Left colon (tissue), 2 donors: Measurements from ENCODE around the gene ATP11A. TPM values are rescaled to one million over a fixed set of nuclear protein-coding genes. Genes with fewer than 3 reads are reported as not detected.

Experiments
- ATAC-seq: fragments of 200-7000 bp; cut with Tn5 transposase; one replicate; pipeline ENCODE4 v1.9.1; 2020; ENCODE audit warnings: mild to moderate bottlenecking, moderate library complexity
- DNase-seq, 2 donors: peaks; one replicate each; pipeline ENCODE4 v3.0.0-alpha.2; 2020
- intact Hi-C, 2 donors: fragments of 100-400 bp; cut with DNase I in 1 of 2; cut with micrococcal nuclease in 1 of 2; formaldehyde crosslinking; loops; one replicate each; pipeline versions ENCODE4 v1.11.2 to v1.14.0; 2022; cut with DNase I, micrococcal nuclease
- total RNA-seq, 2 donors: library from RNA; stranded (reverse); fragmentation: NEBNext Ultra II Directional; extraction: Animal tissue kit (Norgen Biotek cat#: 25700); gene quantifications; one replicate each; pipeline ENCODE4 v1.2.1, GENCODE V29; 2021
- donor health status: DM: no; HTN: no; CAD: no.
- donor health status: DM: yes; HTN: yes; CAD: no.

Gene ATP11A
- total RNA-seq, 2 donors from 2014 or later: 12.4 to 22.7 TPM

DNA sequence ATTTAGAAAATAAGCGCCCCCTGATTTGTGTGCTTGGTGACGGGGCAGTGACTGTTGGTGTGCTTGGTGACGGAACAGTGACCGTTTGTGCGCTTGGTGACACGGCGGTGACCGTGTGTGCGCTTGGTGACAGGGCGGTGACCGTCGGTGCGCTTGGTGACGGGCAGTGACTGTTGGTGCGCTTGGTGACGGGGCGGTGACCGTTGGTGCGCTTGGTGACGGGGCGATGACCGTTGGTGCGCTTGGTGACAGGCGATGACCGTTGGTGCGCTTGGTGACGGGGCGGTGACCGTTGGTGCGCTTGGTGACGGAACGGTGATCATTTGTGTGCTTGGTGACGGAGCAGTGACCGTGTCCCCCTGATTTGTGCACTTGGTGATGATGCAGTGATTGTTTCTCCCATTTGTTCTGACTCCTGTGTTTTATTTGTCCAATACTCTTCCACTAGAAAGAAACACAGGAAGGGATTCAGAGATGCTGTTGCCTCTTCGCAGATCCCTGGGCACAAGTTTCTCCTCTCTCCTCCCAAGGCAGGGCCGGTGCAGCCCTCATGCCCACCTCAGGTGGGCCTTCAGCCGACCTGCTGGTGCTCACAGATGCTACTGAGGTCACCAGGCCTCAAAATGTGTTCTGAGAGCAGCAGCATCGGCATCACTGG is 128.3 kb downstream of the ATP11A start:
- ATAC-seq (no peak), DNase-seq (no peak)
- intact Hi-C loops: no loop called here

- DNase-seq: no peak
- intact Hi-C loops: no loop called here
- ATAC-seq: no peak
Observed at GRCh38 chr13:112818698-112819045, 128.8 kb downstream of the ATP11A start.

DNA sequence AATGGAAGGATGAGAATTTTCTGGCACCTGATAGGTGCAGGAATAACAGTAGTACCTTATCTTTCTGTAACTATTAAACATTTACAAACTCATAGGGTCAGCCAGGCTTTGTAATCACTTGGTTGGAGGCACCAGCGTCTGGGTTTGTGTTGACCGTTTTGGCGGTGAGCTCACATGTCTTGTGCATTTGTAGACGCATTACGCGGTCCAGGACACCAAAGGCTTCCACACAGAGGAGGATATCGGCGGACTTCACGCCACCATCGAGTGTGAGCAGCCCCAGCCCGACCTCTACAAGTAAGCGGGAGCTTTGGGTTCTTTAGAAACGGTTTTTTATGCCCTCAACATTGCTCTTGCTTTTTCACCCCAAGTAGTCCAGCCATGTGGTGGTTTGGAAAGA is 129.3 kb downstream of the ATP11A start:
- ATAC-seq: no peak
- DNase-seq: no peak
- intact Hi-C loops: no loop called here

DNA sequence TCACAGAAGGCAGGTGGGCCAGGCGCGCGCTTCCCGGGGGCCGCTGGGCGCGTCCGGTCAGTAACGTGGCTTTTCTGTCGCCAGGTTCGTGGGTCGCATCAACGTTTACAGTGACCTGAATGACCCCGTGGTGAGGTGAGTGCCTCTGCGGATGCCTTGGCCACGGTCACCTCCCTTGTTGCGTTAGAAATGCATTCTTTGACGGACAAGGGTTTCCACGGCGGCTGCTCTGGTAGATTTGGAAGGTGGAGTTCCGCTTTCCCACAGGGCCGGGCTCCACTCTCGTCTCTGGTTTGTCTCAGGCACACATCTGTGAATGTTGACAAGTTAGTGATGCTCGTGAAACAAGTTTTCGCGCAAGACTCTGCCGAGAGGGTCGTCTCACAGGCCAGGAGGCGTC is 130.0 kb downstream of the ATP11A start:
- DNase-seq (no peak), ATAC-seq (no peak)
- intact Hi-C loops: no loop called here

DNA sequence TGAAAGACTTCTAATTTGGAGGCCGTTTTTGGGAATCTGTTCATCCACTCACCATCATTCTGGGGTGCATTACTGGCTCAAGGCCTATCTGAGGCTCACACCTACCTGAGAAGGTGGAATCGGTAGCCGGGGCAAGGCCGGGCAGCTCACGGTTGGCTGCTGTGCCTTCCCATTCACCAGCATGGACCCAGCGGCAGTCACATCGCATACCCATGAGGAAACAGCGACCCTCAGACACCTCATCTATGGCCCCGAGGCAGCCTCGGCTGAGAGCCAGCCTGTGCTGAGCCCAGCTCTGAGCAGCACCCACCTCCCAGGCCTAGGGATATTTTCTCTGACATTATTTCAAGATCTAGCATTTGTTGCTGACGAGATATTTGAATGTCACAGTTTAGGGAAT is 130.5 kb downstream of the ATP11A start:
- ATAC-seq (no peak), DNase-seq (no peak)
- intact Hi-C loops: no loop called here

- intact Hi-C loops: no loop called here
- DNase-seq: no peak
- ATAC-seq: no peak
Observed at GRCh38 chr13:112821340-112822055, 131.7 kb downstream of the ATP11A start.

DNA sequence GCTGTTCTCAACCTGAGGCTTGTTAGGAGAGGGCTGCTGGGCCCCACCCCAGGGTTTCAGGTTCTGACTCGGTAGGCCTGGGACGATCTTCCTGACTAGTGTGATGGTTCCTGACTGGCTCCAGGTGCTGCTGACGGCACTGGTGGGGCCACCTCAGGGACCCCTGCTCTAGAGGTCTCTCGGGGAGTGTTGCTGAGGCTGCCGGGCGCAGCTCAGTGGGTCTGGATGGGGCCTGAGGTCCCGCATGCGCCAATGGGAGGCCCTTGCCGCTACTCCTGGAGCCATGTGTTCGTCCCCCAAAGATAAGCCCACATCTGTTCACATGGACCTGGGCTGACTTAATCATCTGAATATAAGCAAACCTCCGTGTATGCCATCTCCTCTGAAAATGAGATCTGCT is 133.0 kb downstream of the ATP11A start:
- DNase-seq (no peak), ATAC-seq (no peak)

GRCh38 chr13:112824429-112824828 is 134.6 kb downstream of the ATP11A start:
- no peak for DNase-seq
- ATAC-seq: no peak
- intact Hi-C loops: no loop called here

More for the DNA sequence above, 133.0 kb downstream of the ATP11A start:
- intact Hi-C loops: no loop called here

DNA sequence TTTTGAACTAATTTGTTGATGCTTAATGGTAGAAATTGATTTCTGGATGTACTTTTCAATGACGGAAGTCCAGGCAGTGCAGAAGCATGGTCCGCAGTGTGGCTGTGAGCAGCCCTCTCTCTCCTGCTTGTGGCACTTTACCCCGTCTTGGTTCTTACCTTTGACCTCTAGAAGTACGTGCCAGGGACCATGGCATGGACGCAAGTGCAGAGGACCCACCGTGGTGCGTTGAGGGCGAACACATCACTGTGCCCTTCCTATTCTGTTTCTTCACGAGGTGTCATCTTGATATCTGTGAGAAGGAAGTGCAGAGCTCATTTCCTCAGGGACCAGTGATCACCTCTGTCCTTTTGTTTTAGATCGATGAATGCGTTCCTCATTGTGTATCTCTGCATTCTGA is 135.2 kb downstream of the ATP11A start:
- intact Hi-C loops: no loop called here
- ATAC-seq (no peak), DNase-seq (no peak)

GRCh38 chr13:112825875-112826274 is 136.0 kb downstream of the ATP11A start:
- DNase-seq: no peak
- no peak for ATAC-seq
- intact Hi-C loops: no loop called here

GRCh38 chr13:112826565-112826964 is 136.7 kb downstream of the ATP11A start:
- intact Hi-C loops: no loop called here
- ATAC-seq (no peak), DNase-seq (no peak)

- no peak for ATAC-seq
- DNase-seq: no peak
- intact Hi-C loops: no loop called here
Observed at GRCh38 chr13:112828082-112828699, 138.4 kb downstream of the ATP11A start.

DNA sequence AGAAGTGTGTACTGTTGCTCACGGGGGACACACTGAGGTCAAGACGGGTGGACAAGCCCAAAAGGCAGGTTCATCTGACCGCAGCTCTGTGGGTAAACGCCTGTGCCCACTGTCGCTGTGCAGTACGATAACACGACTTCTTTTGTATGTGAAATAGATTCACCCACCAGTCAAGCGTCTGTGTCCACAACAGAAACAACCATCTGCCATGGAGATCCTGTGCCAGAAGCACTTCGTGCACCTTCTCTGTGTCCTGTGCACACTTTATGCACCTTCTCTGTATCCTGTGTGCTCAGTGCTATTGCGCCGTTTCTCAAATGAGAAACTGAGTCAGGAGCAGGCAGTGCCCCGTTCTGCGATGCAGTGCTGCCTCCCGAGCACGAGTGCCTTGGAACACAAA is 138.9 kb downstream of the ATP11A start:
- intact Hi-C loops: no loop called here
- no peak for DNase-seq
- no peak for ATAC-seq

DNA sequence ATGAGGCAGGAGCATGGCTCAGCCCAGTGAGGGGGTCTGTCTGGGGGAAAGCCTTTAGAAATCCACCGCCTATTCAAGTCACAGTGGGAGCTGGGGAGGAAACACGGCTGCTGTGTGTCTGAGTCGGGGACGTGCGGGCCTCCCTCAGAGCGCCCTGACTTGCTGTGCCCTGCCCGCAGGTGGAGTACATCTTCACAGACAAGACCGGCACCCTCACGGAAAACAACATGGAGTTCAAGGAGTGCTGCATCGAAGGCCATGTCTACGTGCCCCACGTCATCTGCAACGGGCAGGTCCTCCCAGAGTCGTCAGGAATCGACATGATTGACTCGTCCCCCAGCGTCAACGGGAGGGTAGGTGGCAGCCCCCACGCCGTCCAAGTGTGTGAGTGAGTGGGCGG is 141.4 kb downstream of the ATP11A start:
- DNase-seq (no peak), ATAC-seq (no peak)
- intact Hi-C loops: no loop called here

DNA sequence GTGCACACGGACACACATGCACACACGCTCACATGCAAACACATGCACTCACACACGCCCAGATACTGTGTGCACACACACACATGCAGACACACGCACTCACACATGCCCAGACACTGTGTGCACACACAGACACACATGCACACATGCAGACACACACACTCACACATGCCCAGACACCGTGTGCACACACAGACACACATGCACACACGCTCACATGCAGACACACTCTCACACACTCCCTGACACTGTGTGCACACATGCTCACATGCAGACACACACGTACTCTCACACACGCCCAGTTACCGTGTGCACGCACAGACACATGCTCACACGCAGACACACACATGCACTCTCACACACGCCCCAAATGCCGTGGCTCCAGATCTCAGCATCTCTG is 142.0 kb downstream of the ATP11A start:
- DNase-seq (no peak), ATAC-seq (no peak)
- intact Hi-C loops: no loop called here

DNA sequence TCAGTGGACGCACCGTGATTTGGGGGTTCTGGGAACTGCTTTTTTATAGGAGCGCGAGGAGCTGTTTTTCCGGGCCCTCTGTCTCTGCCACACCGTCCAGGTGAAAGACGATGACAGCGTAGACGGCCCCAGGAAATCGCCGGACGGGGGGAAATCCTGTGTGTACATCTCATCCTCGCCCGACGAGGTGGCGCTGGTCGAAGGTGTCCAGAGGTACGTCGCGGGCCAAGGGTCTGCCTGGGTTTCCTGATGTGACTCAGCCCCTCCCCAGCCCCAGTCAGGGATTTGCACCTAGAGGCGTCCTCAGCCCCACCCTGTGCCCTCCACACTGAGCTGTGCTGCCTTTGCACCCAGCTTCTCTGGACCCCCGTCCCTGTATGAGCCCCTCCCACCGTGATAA is 143.0 kb downstream of the ATP11A start:
- no peak for DNase-seq
- intact Hi-C loops: no loop called here
- ATAC-seq: no peak

GRCh38 chr13:112833551-112834257 is 143.9 kb downstream of the ATP11A start:
- ATAC-seq (no peak), DNase-seq (no peak)
- intact Hi-C loops: no loop called here

DNA sequence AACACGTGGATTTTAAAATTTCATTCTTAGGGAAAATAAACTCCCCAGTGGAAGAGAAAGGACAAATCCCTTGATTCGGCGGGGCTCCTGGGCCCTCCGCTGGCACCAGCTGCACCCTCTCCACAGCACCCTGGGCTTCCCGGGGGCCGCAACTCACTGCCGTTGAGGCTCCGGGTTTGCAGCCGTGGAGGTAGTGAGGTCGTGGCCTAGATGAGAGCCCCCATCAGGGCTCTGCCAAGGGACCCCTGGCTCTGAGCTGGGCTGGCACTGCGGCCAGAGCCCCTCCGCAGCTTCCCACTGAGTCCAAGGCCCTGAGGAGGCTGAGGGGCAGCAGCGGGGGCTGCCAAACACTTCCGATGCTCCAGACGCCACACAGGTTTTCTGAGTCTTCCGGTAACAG is 145.5 kb downstream of the ATP11A start:
- no peak for DNase-seq
- ATAC-seq: no peak
- intact Hi-C loops: no loop called here

DNA sequence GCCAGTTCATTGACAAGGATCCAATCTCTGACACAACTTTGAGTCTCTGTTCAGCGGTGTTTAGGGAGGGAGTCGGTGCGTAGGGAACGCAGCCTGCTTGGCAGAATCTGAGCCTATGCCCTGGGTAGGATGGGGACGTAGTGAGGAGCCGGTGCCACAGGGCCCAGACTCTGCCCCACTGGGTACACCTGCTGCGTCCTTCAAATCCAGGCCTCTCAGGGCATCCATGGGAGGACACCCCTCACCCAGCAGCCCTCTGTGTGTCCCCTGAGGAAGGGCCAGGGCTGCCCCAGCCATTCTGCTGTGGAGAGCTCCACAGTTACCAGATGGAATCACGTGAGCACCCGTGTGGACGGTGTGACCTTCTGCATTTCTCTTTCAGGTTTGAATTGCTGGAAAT is 146.0 kb downstream of the ATP11A start:
- DNase-seq (no peak), ATAC-seq (no peak)
- intact Hi-C loops: no loop called here

GRCh38 chr13:112836940-112837339 is 147.1 kb downstream of the ATP11A start:
- ATAC-seq: no peak
- intact Hi-C loops: no loop called here

More at GRCh38 chr13:112836940-112837339, 147.1 kb downstream of the ATP11A start:
- DNase-seq: no peak
